Measurements from ENCODE around the gene ENPP3.

- TF ChIP-seq CTCF (IDR thresholded peaks at IDR 0.05) (no peak), POLR2A (IDR thresholded peaks at IDR 0.05) (no peak), POLR2AphosphoS5 (IDR thresholded peaks at IDR 0.05) (no peak)
Observed at GRCh38 chr6:131635384-131636340, 1.4 kb upstream of the ENPP3 start.

Data from stomach (tissue), 4 donors.